SK-N-SH treated with all-trans-retinoic acid at 6 μM for 48 hours (cell line): Measurements from ENCODE around the gene CASP10.

ENCODE experiments used
- BACH2 ChIP-seq: fragments of 250-450 bp; sonication (Bioruptor Pico); IDR thresholded peaks from 2 replicates; pipeline ENCODE4 v1.9.0; 2021; ENCODE audit warnings: mild to moderate bottlenecking, borderline replicate concordance
- ESRRG ChIP-seq: fragments of 250-450 bp; sonication (Bioruptor Pico); IDR thresholded peaks from 2 replicates; pipeline ENCODE4 v1.6.1; 2021; ENCODE audit warnings: mild to moderate bottlenecking
- GLIS3 ChIP-seq: fragments of 250-450 bp; sonication (Bioruptor Pico); IDR thresholded peaks from 2 replicates; pipeline ENCODE4 v1.5.0; 2020; ENCODE audit warnings: mild to moderate bottlenecking, moderate library complexity
- PPARA ChIP-seq: fragments of 250-450 bp; sonication (Bioruptor Pico); IDR thresholded peaks from 2 replicates; pipeline ENCODE4 v1.5.0; 2020; ENCODE audit warnings: mild to moderate bottlenecking, borderline replicate concordance
- SNAI2 ChIP-seq: fragments of 250-450 bp; sonication (Bioruptor Pico); IDR thresholded peaks from 2 replicates; pipeline ENCODE4 v1.5.0; 2020; ENCODE audit warnings: mild to moderate bottlenecking, moderate library complexity
- ZC3H10 ChIP-seq: fragments of 250-450 bp; sonication (Bioruptor Pico); IDR thresholded peaks from 2 replicates; pipeline ENCODE4 v1.5.1; 2021; ENCODE audit warnings: mild to moderate bottlenecking, moderate library complexity
- ZFP3 ChIP-seq: fragments of 250-450 bp; sonication (Bioruptor Pico); IDR thresholded peaks from 2 replicates; pipeline ENCODE4 v1.5.0; 2020; ENCODE audit warnings: mild to moderate bottlenecking, moderate library complexity
- ZFP30 ChIP-seq: fragments of 450-650 bp; formaldehyde crosslinking; IDR thresholded peaks from 2 replicates; pipeline ENCODE4 v1.5.0; 2022; ENCODE audit warnings: mild to moderate bottlenecking, moderate library complexity

DNA sequence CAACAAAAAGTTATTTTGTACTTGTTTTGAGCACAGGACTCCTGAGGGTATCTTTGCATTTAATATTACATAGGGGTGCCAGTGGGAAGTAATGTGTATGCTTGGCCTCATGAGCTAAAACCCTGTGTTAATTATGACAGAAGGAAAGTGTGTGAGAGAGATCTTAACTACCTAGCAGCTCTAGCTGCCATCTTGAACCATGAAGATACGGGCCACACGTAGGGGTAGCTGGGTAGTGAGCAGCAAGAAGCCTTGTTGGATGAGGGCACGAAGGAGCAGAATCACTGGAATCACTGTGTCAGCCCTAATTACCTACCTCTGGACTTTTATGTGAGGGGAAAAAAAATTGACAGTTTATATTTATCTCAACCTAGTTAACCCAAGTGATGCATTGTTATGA, 15.4 kb upstream of the CASP10 start:
- no peak for TF ChIP-seq BACH2 (CRISPR knock-in tag)
- no peak for TF ChIP-seq ZC3H10
- TF ChIP-seq PPARA (CRISPR knock-in tag), result no peak
- no peak for TF ChIP-seq ZFP30
- no peak for TF ChIP-seq SNAI2 (CRISPR knock-in tag)
- no peak for TF ChIP-seq GLIS3 (CRISPR knock-in tag)
- no peak for TF ChIP-seq ESRRG (CRISPR knock-in tag)
- no peak for TF ChIP-seq ZFP3 (CRISPR knock-in tag)
